ENCODE measurements around the gene COA1. TPM values are rescaled to one million over a fixed set of nuclear protein-coding genes. Genes with fewer than 3 reads are reported as not detected.
"Not testable (repeated sequence)": the region's sequence is repeated elsewhere in the genome, so short reads cannot be mapped to it uniquely, and the experiment has no call there.

Gene COA1
- total RNA-seq, 2 experiments from 2014 or later, result 63.9 to 96.0 TPM

DNA sequence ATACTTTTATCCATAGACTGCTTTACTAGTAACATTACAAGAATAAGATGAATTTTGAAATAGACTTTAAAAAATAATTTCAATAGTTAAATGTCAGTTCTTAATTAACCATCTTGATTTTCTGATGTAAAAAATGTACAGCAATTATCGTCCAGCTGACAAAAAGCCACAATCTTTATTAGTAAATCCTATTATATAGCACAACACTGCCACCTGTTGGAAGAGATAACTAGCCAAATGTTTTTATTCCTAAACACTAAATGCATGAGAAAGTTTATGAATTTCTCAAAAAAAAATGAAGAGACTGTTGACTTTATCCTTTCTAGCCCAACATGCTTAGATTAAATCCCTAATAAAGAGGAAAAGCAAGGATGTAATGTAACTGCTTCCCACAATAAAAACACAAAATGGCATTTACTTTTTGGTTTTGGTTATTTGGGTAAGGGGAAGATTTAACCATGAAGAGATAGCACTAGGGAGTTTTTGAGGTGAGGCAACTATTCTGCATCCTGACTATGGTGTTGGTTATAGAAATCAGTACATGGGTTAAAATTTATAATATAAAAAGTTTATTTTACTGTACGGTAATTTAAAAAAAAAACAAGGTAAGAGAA lies 8.0 kb downstream of the COA1 start:
- H3K36me3 ChIP-seq (ENCODE audit: insufficient read depth, low read length), result peaks cover 38% of the 10 kb centered on the region
- H3K9me3 ChIP-seq (ENCODE audit: low read length), result peaks cover 7% of the 10 kb centered on the region; the same call in 1 of the 2 replicates
- peaks cover 9% of the 10 kb centered on the region for H4K20me1 ChIP-seq (ENCODE audit: insufficient read depth, low read length)
- H3K4me2 ChIP-seq (ENCODE audit: low read length), result no peak overlapping the region
- ChIA-PET CTCF (ENCODE audit: unreplicated experiment) (interaction anchor here (0.5 to 3.2 kb wide), 3 partner anchors 21 to 139 kb away, joined by 3 to 16 read pairs (median 3); partner anchors contain the start of gene STK17A), POLR2A (interaction anchor here (0.6 to 2.0 kb wide), 5 partner anchors 21 to 1306 kb away, joined by 3 to 9 read pairs (median 4); partner anchors contain the start of gene STK17A)
- H3K4me1 ChIP-seq (ENCODE audit: insufficient read depth, low read length, poor library complexity, severe bottlenecking), result no peaks in the 10 kb centered on the region
- no peak for TF ChIP-seq EZH2phosphoT487 (IDR thresholded peaks at IDR 0.05; ENCODE audit: borderline replicate concordance, low read depth, low read length)
- TF ChIP-seq, protein P1, sequence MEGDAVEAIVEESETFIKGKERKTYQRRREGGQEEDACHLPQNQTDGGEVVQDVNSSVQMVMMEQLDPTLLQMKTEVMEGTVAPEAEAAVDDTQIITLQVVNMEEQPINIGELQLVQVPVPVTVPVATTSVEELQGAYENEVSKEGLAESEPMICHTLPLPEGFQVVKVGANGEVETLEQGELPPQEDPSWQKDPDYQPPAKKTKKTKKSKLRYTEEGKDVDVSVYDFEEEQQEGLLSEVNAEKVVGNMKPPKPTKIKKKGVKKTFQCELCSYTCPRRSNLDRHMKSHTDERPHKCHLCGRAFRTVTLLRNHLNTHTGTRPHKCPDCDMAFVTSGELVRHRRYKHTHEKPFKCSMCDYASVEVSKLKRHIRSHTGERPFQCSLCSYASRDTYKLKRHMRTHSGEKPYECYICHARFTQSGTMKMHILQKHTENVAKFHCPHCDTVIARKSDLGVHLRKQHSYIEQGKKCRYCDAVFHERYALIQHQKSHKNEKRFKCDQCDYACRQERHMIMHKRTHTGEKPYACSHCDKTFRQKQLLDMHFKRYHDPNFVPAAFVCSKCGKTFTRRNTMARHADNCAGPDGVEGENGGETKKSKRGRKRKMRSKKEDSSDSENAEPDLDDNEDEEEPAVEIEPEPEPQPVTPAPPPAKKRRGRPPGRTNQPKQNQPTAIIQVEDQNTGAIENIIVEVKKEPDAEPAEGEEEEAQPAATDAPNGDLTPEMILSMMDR (conservative IDR thresholded peaks at IDR 0.05; ENCODE audit: low read length), result peak; percentile 96
- H3K4me3 ChIP-seq (ENCODE audit: low read depth, low read length, poor library complexity, severe bottlenecking), result no peak overlapping the region
- H3K9me2 ChIP-seq (ENCODE audit: insufficient read depth, low read length), result no peaks in the 10 kb centered on the region
- no peak overlapping the region for H3K27ac ChIP-seq (ENCODE audit: low read depth, low read length, poor library complexity, severe bottlenecking)
- no TSS peak for BruUV-seq (replicated peaks)
- H2AFZ ChIP-seq (ENCODE audit: low read length), result no peak overlapping the region
- DNase-seq (ENCODE audit: low spot score), result peak; percentile 76
- intact Hi-C loops (cut with micrococcal nuclease; ENCODE audit: unreplicated experiment), result loop anchor here (2.0 to 10.0 kb wide), 3 partner anchors 138 to 266 kb away; partner anchors contain the start of gene STK17A
- H3K79me2 ChIP-seq (ENCODE audit: insufficient read depth, low read depth, low read length), result peaks cover 80% of the 10 kb centered on the region

DNA sequence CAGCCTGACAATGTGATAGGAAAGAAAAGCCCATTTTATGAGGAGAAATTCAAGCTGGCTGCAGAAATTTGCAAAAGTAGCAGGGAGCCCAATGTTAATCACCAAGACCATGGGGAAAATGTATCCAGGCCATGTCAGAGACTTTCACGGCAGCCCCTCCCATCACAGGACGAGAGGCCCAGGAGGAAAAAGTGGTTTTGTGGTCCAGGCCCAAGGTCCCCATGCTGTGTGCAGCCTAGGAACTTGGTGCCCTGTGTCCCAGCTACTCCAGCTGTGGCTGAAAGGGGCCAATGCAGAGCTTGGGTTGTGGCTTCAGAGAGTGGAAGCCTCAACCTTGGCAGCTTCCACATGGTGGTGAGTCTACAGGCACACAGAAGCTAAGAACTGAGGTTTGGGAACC lies 12.7 kb downstream of the COA1 start:
- DNase-seq (ENCODE audit: low spot score), result no peak
- Histone ChIP-seq H3K4me3 (ENCODE audit: low read depth, low read length, poor library complexity, severe bottlenecking) (no peak overlapping the region), H3K9me2 (ENCODE audit: insufficient read depth, low read length) (no peaks in the 10 kb centered on the region), H3K36me3 (ENCODE audit: insufficient read depth, low read length) (peaks cover 32% of the 10 kb centered on the region), H3K79me2 (ENCODE audit: insufficient read depth, low read depth, low read length) (peaks cover 43% of the 10 kb centered on the region), H3K9me3 (ENCODE audit: low read length) (0 out of 2 replicates have a peak, but pooled peaks cover 7% of the 10 kb centered on the region), H3K27ac (ENCODE audit: low read depth, low read length, poor library complexity, severe bottlenecking) (no peak overlapping the region), H2AFZ (ENCODE audit: low read length) (no peak overlapping the region), H3K4me2 (ENCODE audit: low read length) (no peak overlapping the region), H3K4me1 (ENCODE audit: insufficient read depth, low read length, poor library complexity, severe bottlenecking) (no peaks in the 10 kb centered on the region), H4K20me1 (ENCODE audit: insufficient read depth, low read length) (no peaks in the 10 kb centered on the region)
- TF ChIP-seq EZH2phosphoT487 (IDR thresholded peaks at IDR 0.05; ENCODE audit: borderline replicate concordance, low read depth, low read length), result no peak
- TF ChIP-seq, protein P1 (conservative IDR thresholded peaks at IDR 0.05; ENCODE audit: low read length), result no peak
- ChIA-PET CTCF (ENCODE audit: unreplicated experiment) (interaction anchor here (2.0 kb wide), 1 partner anchor 134 kb away, joined by 9 read pairs; the partner anchor contains the start of gene STK17A), POLR2A (interaction anchor here (0.6 to 1.1 kb wide), 4 partner anchors 12 to 134 kb away, joined by 3 read pairs; partner anchors contain the start of gene COA1)
- no TSS peak for BruUV-seq (replicated peaks)
- intact Hi-C loops (cut with micrococcal nuclease; ENCODE audit: unreplicated experiment), result no loop called here

DNA sequence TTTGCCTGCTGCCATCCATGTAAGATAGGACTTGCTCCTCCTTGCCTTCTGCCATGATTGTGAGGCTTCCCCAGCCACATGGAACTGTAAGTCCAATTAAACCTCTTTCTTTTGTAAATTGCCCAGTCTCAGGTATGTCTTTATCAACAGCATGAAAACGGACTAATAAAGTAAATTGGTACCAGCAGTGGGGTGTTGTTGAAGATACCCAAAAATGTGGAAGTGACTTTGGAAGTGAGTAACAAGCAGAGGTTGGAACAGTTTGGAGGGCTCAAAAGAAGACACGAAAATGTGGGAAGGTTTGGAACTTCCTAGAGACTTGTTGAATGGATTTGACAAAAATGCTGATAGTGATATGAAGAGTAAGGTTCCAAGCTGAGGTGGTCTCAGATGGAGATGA lies 13.4 kb downstream of the COA1 start:
- BruUV-seq (replicated peaks); H2AFZ ChIP-seq (ENCODE audit: low read length); intact Hi-C loops (cut with micrococcal nuclease; ENCODE audit: unreplicated experiment); H3K9me3 ChIP-seq (ENCODE audit: low read length); H3K4me1 ChIP-seq (ENCODE audit: insufficient read depth, low read length, poor library complexity, severe bottlenecking); H4K20me1 ChIP-seq (ENCODE audit: insufficient read depth, low read length); H3K27ac ChIP-seq (ENCODE audit: low read depth, low read length, poor library complexity, severe bottlenecking); H3K9me2 ChIP-seq (ENCODE audit: insufficient read depth, low read length); CTCF ChIA-PET (ENCODE audit: unreplicated experiment); H3K4me2 ChIP-seq (ENCODE audit: low read length); DNase-seq (ENCODE audit: low spot score); H3K4me3 ChIP-seq (ENCODE audit: low read depth, low read length, poor library complexity, severe bottlenecking): not testable (repeated sequence)
- POLR2A ChIA-PET, result interaction anchor here (0.6 to 1.1 kb wide), 2 partner anchors 134 to 277 kb away, joined by 3 read pairs; no protein-coding TSS in a partner anchor
- H3K36me3 ChIP-seq (ENCODE audit: insufficient read depth, low read length), result peaks cover 31% of the 10 kb centered on the region
- peaks cover 42% of the 10 kb centered on the region for H3K79me2 ChIP-seq (ENCODE audit: insufficient read depth, low read depth, low read length)
